ENCODE measurements around the gene CDH1. TPM values are rescaled to one million over a fixed set of nuclear protein-coding genes. Genes with fewer than 3 reads are reported as not detected.
"Not testable (repeated sequence)": the region's sequence is repeated elsewhere in the genome, so short reads cannot be mapped to it uniquely, and the experiment has no call there.

Gene CDH1
- total RNA-seq, 2 donors from 2014 or later, result 95.3 to 107 TPM

DNA sequence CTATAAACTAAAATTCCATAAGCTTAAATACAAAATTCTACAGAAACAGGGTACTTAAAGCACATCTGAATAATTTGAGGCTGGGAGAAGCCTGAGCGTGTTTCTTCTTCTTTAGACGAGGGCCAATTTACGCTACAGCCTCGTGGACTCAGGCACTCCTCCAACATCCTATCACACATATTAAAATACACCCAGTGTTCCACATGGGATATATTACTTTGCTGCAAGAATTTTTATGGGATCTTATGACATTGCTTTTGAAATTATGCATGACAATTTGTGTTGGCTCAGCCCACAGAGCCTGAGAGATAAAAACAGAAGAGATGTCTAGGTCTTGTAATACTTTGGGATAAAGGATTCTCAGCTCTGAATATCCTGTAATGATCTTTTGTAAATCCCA lies 102.7 kb downstream of the CDH1 start:
- Histone ChIP-seq H3K9me3 (no peaks in the 10 kb centered on the region), H3K27me3 (no peaks in the 10 kb centered on the region), H3K4me1 (peaks cover 8% of the 10 kb centered on the region), H3K27ac (no peak overlapping the region), H3K36me3 (replicated peaks in 1 of 2; ENCODE audit: insufficient read depth in 1 of 2, low read depth in 2 of 2) (no peaks in the 10 kb centered on the region), H3K4me3 (no peak overlapping the region)
- ATAC-seq, result no peak
- 42 to 47% methylated on average over 4 of the region's 4 CpGs for WGBS, 2 donors
- TF ChIP-seq POLR2A (IDR thresholded peaks at IDR 0.05) (no peak), CTCF (IDR thresholded peaks at IDR 0.05) (no peak)
- intact Hi-C loops (cut with DNase I), result loop anchor here (10.0 kb wide), 1 partner anchor 285 kb away; no protein-coding TSS in a partner anchor
- no peak for DNase-seq

DNA sequence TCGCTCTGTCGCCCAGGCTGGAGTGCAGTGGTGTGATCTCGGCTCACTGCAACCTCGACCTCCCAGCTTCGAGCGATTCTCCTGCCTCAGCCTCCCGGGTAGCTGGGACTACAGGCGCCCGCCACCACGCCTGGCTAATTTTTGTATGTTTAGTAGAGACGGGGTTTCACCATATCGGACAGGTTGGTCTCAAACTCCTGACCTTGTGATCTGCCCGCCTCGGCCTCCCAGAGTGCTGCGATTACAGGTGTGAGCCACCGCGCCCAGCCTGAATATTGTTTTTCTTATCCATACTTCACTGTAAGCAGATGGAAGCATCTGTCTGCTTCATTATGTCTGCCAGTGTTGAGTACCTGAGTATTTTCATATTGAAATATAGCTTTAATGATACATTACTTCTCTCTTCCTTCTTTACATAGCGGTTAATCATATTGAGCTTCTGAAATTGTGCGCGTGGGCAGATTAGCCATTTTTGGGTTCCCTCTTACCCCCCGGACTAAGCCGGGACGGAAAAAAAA lies 105.9 kb downstream of the CDH1 start:
- DNase-seq; H3K9me3 ChIP-seq; ATAC-seq; H3K36me3 ChIP-seq (replicated peaks in 1 of 2; ENCODE audit: insufficient read depth in 1 of 2, low read depth in 2 of 2); H3K4me1 ChIP-seq; H3K27me3 ChIP-seq: not testable (repeated sequence)
- Histone ChIP-seq H3K27ac (peak overlapping the region in 3 of 4 donors; percentile 43 to 77 (median 71)), H3K4me3 (peak overlapping the region; percentile 67 to 81)
- 43 to 48% methylated on average over 23 of the region's 23 CpGs for WGBS, 2 donors
- intact Hi-C loops (cut with DNase I), result loop anchor here (10.0 kb wide), 1 partner anchor 282 kb away; no protein-coding TSS in a partner anchor

DNA sequence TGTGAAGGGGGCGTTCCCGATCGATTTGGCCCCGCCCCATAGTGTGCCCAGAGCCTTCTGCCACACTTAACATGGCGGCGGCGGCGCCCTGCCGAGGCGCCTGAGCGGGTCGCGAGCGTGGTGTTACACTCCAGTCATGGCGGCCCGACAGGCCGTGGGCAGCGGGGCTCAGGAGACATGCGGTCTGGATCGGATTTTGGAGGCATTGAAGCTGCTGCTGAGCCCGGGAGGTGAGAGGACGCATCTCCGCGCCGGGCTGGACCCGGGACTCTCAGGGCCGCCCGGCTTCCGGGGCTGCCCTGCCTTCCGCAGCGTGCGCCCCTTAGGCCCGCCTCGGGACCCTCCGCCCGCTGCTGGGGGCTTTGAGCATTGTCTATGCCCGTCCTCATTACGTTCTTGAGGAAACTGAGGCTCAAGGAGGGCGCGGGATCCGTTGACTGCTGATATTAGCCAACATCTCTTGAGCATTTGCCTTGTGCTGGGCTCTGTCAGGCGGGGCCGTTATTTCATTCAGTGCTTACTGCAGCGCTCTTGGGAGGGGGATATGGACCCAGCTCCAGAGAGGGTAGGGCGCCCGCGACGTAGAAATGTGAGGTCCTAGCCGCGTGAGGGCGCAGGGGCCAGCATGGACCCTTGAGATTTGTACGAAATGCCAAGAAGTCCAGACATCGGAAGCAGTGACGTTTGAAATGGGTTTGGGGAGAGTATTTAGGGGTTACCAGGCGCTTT lies 106.6 kb downstream of the CDH1 start, which contains the start of gene TANGO6:
TSS of gene TANGO6 (plus strand) at position 50 of the 729 bp plus-strand sequence. CDS start at position 137, 87 bp downstream.
- ATAC-seq (peak; percentile 95), DNase-seq (peak; percentile 88 to 90 (median 89))
- intact Hi-C loops (cut with DNase I), result loop anchor here (10.0 kb wide), 1 partner anchor 281 kb away; no protein-coding TSS in a partner anchor
- Histone ChIP-seq H3K27ac (peak within 1 kb of the TSS; percentile 35 to 77 (median 57)), H3K27me3 (no peaks in the 10 kb centered on the region), H3K9me3 (no peaks in the 10 kb centered on the region), H3K36me3 (replicated peaks in 1 of 2; ENCODE audit: insufficient read depth in 1 of 2, low read depth in 2 of 2) (no peaks in the 10 kb centered on the region), H3K4me1 (peaks cover 8% of the 10 kb centered on the region), H3K4me3 (peak within 1 kb of the TSS; percentile 67 to 81)
- TF ChIP-seq CTCF (IDR thresholded peaks at IDR 0.05) (peak in 2 of 7 experiments; percentile 5 to 15), POLR2A (IDR thresholded peaks at IDR 0.05) (peak; percentile 46 to 89 (median 80))
- WGBS, 2 donors, result 0 to 4% methylated on average over 4 to 55 of the region's 55 CpGs

- WGBS, 2 donors, result 5 to 8% methylated on average over 6 of the region's 6 CpGs
- no peaks in the 10 kb centered on the region for H3K27me3 ChIP-seq
- peak overlapping the region in 3 of 4 donors; percentile 43 to 77 (median 71) for H3K27ac ChIP-seq
- DNase-seq (no peak), ATAC-seq (no peak)
- no peaks in the 10 kb centered on the region for H3K9me3 ChIP-seq
- peak overlapping the region; percentile 67 to 81 for H3K4me3 ChIP-seq
- H3K4me1 ChIP-seq, result peaks cover 8% of the 10 kb centered on the region
- TF ChIP-seq CTCF (IDR thresholded peaks at IDR 0.05) (no peak), POLR2A (IDR thresholded peaks at IDR 0.05) (no peak)
- no peaks in the 10 kb centered on the region for H3K36me3 ChIP-seq (replicated peaks in 1 of 2; ENCODE audit: insufficient read depth in 1 of 2, low read depth in 2 of 2)
- intact Hi-C loops (cut with DNase I), result loop anchor here (10.0 kb wide), 1 partner anchor 281 kb away; no protein-coding TSS in a partner anchor
Measured at GRCh38 chr16:68844211-68844564, 107.1 kb downstream of the CDH1 start.

GRCh38 chr16:68848786-68849185 lies 111.7 kb downstream of the CDH1 start:
- 86 to 93% methylated on average over 9 of the region's 9 CpGs for WGBS, 2 donors
- TF ChIP-seq CTCF (IDR thresholded peaks at IDR 0.05) (no peak), POLR2A (IDR thresholded peaks at IDR 0.05) (no peak)
- DNase-seq (no peak), ATAC-seq (no peak)
- no peak overlapping the region for H3K27ac ChIP-seq
- no peak overlapping the region for H3K4me3 ChIP-seq
- peaks cover 8% of the 10 kb centered on the region for H3K4me1 ChIP-seq
- intact Hi-C loops (cut with DNase I), result loop anchor here (10.0 kb wide), 1 partner anchor 276 kb away; no protein-coding TSS in a partner anchor
- no peaks in the 10 kb centered on the region for H3K27me3 ChIP-seq
- H3K36me3 ChIP-seq (replicated peaks in 1 of 2; ENCODE audit: insufficient read depth in 1 of 2, low read depth in 2 of 2), result no peaks in the 10 kb centered on the region
- H3K9me3 ChIP-seq, result no peaks in the 10 kb centered on the region
